Activated naive CD4-positive, alpha-beta T cell treated with anti-CD3 and anti-CD28 coated beads, Interleukin-2, amount 10 ng/mL, durations not matched to agents 5 hours and 36 hours (primary cell): ENCODE results near the gene CAPNS2. TPM values are rescaled to one million over a fixed set of nuclear protein-coding genes. Genes with fewer than 3 reads are reported as not detected.

Experiments
- total RNA-seq, 2 experiments: library from RNA; stranded (reverse); gene quantifications; one replicate each; pipeline ENCODE4 v1.2.3, GENCODE V29; 2021

The CAPNS2 gene
- not detected for total RNA-seq

GRCh38 chr16:55566432-55567175, at the start of gene CAPNS2:
Gene CAPNS2, plus strand, starts transcription at chr16:55566684. Its CDS starts 73 bp downstream, at chr16:55566757.

Other genes with a start within 250 kb of the CAPNS2 start
- gene IRX6, start 242.5 kb upstream of the CAPNS2 start, total RNA-seq = not detected
- gene MMP2, start 87.5 kb upstream of the CAPNS2 start, total RNA-seq = not detected
- gene LPCAT2, start 57.6 kb upstream of the CAPNS2 start, total RNA-seq = under 1 TPM in 1 of 2 experiments, not detected in 1; 0.13 TPM
- gene SLC6A2, start 89.3 kb downstream of the CAPNS2 start, total RNA-seq = not detected